Panc1 (cell line): Measurements from ENCODE around the gene PRCC. TPM values are rescaled to one million over a fixed set of nuclear protein-coding genes. Genes with fewer than 3 reads are reported as not detected.
A peak's percentile ranks its signal among the peaks of the same experiment; 100 is the strongest.

Experiments
- ATAC-seq: fragments of 200-7000 bp; cut with Tn5 transposase; 2 replicates; pipeline ENCODE4 v1.9.1; 2020; ENCODE audit warnings: mild to moderate bottlenecking, moderate library complexity
- BruUV-seq: library from RNA; stranded (reverse); fragments of 400-500 nt; replicated peaks from 2 replicates; lab custom pipeline; 2021; lab: Mats Ljungman, UMichigan
- CTCF ChIA-PET: fragments of 300-600 bp; sonication (Branson Sonifier 250); formaldehyde crosslinking; loops from one replicate; lab custom pipeline; 2022; ENCODE audit warnings: antibody characterized with exemption; lab: Charles Lee
- POLR2A ChIA-PET: fragments of 300-600 bp; sonication (Branson Sonifier 250); formaldehyde crosslinking; loops from one replicate; lab custom pipeline; 2022; ENCODE audit warnings: antibody characterized with exemption; lab: Charles Lee
- DNase-seq: peaks from one replicate; pipeline ENCODE4 v3.0.0-alpha.2; 2010; ENCODE audit warnings: low read depth, low spot score
- H3K27ac ChIP-seq: 2 replicates; pipeline ENCODE4 v1.5.1; 2011; ENCODE audit warnings: mild to moderate bottlenecking, low read length, inconsistent platforms
- H3K27me3 ChIP-seq: fragments of 200-500 bp; sonication (Bioruptor generic); 2 replicates; pipeline ENCODE4 v1.6.0; 2014; ENCODE audit warnings: low read length, inconsistent platforms; ENCODE audit not compliant: control insufficient read depth, insufficient read depth
- H3K36me3 ChIP-seq: fragments of 200-500 bp; sonication (Bioruptor generic); 2 replicates; pipeline ENCODE4 v1.5.1; 2014; ENCODE audit warnings: inconsistent platforms, mild to moderate bottlenecking, low read length, moderate library complexity; ENCODE audit not compliant: control insufficient read depth, insufficient read depth
- H3K4me1 ChIP-seq: 2 replicates; pipeline ENCODE4 v1.5.1; 2011; ENCODE audit warnings: inconsistent platforms, mild to moderate bottlenecking, low read length, moderate library complexity; ENCODE audit not compliant: control insufficient read depth, insufficient read depth
- H3K4me3 ChIP-seq, 2 experiments: 2 replicates each; pipeline ENCODE4 v1.5.1; 2011 to 2012; ENCODE audit warnings: low read depth in 2 of 2, low read length in 2 of 2, mild to moderate bottlenecking in 2 of 2, inconsistent platforms in 1 of 2, moderate library complexity in 1 of 2
- H3K9me3 ChIP-seq: fragments of 200-500 bp; sonication (Bioruptor generic); 2 replicates; pipeline ENCODE4 v1.5.1; 2014; ENCODE audit warnings: low read depth, mild to moderate bottlenecking, inconsistent platforms, low read length, moderate library complexity; ENCODE audit not compliant: control insufficient read depth, insufficient read depth
- POLR2AphosphoS5 ChIP-seq: IDR thresholded peaks from 2 replicates; pipeline ENCODE4 v1.6.1; 2012; ENCODE audit warnings: mild to moderate bottlenecking, low read depth, low read length, moderate library complexity
- REST ChIP-seq, 2 experiments: IDR thresholded peaks; 2 replicates each; pipeline ENCODE4 v1.6.1; 2011 to 2012; ENCODE audit warnings: low read depth in 2 of 2, control low read depth in 1 of 2, low read length in 1 of 2, mild to moderate bottlenecking in 1 of 2, moderate library complexity in 1 of 2; ENCODE audit not compliant: insufficient read depth in 1 of 2
- SIN3A ChIP-seq: IDR thresholded peaks from 2 replicates; pipeline ENCODE4 v1.6.1; 2012; ENCODE audit warnings: low read depth, mild to moderate bottlenecking, low read length, moderate library complexity, borderline replicate concordance; ENCODE audit not compliant: insufficient read depth
- TCF7L2 ChIP-seq: IDR thresholded peaks from 2 replicates; pipeline ENCODE4 v1.6.1; 2011; ENCODE audit warnings: mild to moderate bottlenecking, low read depth, low read length, inconsistent platforms
- in situ Hi-C: cut with HindIII; loops from 2 replicates; pipeline ENCODE4 v1.10.0; 2016; ENCODE audit warnings: low sequenced_read_pairs, low pct_unique_long_range_greater_than_20kb
- intact Hi-C: fragments of 100-400 bp; cut with micrococcal nuclease; formaldehyde crosslinking; loops from one replicate; pipeline ENCODE4 v1.10.0; 2022; ENCODE audit not compliant: unreplicated experiment
- total RNA-seq: library from RNA; stranded (reverse); gene quantifications from one replicate; pipeline ENCODE4 v1.2.1, GENCODE V29; 2021; ENCODE audit not compliant: unreplicated experiment
- TF ChIP-seq, protein P1 (sequence below): fragments of 450-650 bp; IDR thresholded peaks from 2 replicates; pipeline ENCODE4 v1.5.1; 2017; ENCODE audit warnings: mild to moderate bottlenecking

The PRCC gene
- total RNA-seq, 1 experiment from 2014 or later: 78.5 TPM

- BruUV-seq: no TSS peak
- no peaks in the 10 kb centered on the region for H3K27me3 ChIP-seq
- no peak overlapping the region for H3K4me3 ChIP-seq
- in situ Hi-C loops (no loop called here), intact Hi-C loops (no loop called here)
- H3K9me3 ChIP-seq: no peaks in the 10 kb centered on the region
- no peak for ATAC-seq
- H3K4me1 ChIP-seq: peaks cover 45% of the 10 kb centered on the region
- no peak for TF ChIP-seq POLR2AphosphoS5
- TF ChIP-seq SIN3A: no peak
- TF ChIP-seq, protein P1, sequence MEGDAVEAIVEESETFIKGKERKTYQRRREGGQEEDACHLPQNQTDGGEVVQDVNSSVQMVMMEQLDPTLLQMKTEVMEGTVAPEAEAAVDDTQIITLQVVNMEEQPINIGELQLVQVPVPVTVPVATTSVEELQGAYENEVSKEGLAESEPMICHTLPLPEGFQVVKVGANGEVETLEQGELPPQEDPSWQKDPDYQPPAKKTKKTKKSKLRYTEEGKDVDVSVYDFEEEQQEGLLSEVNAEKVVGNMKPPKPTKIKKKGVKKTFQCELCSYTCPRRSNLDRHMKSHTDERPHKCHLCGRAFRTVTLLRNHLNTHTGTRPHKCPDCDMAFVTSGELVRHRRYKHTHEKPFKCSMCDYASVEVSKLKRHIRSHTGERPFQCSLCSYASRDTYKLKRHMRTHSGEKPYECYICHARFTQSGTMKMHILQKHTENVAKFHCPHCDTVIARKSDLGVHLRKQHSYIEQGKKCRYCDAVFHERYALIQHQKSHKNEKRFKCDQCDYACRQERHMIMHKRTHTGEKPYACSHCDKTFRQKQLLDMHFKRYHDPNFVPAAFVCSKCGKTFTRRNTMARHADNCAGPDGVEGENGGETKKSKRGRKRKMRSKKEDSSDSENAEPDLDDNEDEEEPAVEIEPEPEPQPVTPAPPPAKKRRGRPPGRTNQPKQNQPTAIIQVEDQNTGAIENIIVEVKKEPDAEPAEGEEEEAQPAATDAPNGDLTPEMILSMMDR: no peak
- TF ChIP-seq TCF7L2: no peak
- TF ChIP-seq REST (IDR thresholded peaks at IDR 0.05; ENCODE audit: insufficient read depth in 1 of 2, low read depth in 2 of 2, low read length in 1 of 2): no peak
- no peak for DNase-seq
- CTCF ChIA-PET: no interaction called here
- peak overlapping the region; percentile 93 for H3K27ac ChIP-seq
- POLR2A ChIA-PET: no interaction called here
- peaks cover 21% of the 10 kb centered on the region for H3K36me3 ChIP-seq
These were observed 25.3 kb upstream of the PRCC start for GRCh38 chr1:156742017-156742416.

DNA sequence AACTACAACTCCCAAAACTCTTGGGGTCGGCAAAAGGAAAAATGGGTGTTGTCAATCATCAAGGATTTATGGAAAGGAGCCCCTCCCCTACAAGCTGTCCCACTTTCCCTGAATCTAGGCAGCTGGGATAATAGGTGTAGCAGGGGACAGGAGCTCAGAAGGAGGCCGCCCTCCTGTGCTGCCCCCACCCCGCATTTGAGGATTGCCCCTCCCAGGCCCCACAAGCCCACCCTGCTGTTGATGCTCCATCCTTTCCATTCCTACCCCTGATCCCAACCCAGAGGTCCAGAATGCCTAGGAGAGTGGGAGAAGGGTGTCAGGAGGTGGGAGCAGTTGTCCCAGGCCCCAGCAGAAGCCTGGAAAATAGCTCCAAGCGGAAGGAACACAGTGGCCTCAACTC lies 24.5 kb upstream of the PRCC start:
- POLR2A ChIA-PET: no interaction called here
- H3K4me3 ChIP-seq: no peak overlapping the region
- in situ Hi-C loops (no loop called here), intact Hi-C loops (no loop called here)
- ATAC-seq (no peak), DNase-seq (no peak)
- H3K27me3 ChIP-seq: no peaks in the 10 kb centered on the region
- 0 out of 2 replicates have a peak, but pooled peaks have one; percentile 2 for TF ChIP-seq POLR2AphosphoS5
- TF ChIP-seq, protein P1: no peak
- CTCF ChIA-PET: no interaction called here
- H3K9me3 ChIP-seq: no peaks in the 10 kb centered on the region
- H3K36me3 ChIP-seq: peaks cover 21% of the 10 kb centered on the region
- H3K4me1 ChIP-seq: peaks cover 49% of the 10 kb centered on the region
- H3K27ac ChIP-seq: peak overlapping the region; percentile 93; the same call in 1 of the 2 replicates
- no TSS peak for BruUV-seq
